Adrenal gland (tissue), 5 donors: Measurements from ENCODE around the gene PHF23.

ENCODE experiments used
- POLR2A ChIP-seq, 2 donors: fragments of 450-650 bp; IDR thresholded peaks; one replicate each; pipeline ENCODE4 v1.6.1; 2017; ENCODE audit warnings: antibody characterized with exemption in 2 of 2, mild to moderate bottlenecking in 2 of 2, moderate library complexity in 1 of 2
- TF ChIP-seq, protein P1 (sequence below), 6 experiments: fragments of 450-650 bp in 4 of 6; fragments of 200-600 bp in 2 of 6; sonication (generic) in 1 of 6; IDR thresholded peaks; 1 replicate in 5 of 6; 2 replicates in 1 of 6; pipeline versions ENCODE4 v1.5.1 to v1.8.0; 2016 to 2021; ENCODE audit warnings: antibody characterized with exemption in 6 of 6, mild to moderate bottlenecking in 2 of 6, moderate library complexity in 1 of 6
- donor health status: DM: no; HTN: no; CAD: no.

- no peak for TF ChIP-seq POLR2A (IDR thresholded peaks at IDR 0.05)
- TF ChIP-seq, protein P1, sequence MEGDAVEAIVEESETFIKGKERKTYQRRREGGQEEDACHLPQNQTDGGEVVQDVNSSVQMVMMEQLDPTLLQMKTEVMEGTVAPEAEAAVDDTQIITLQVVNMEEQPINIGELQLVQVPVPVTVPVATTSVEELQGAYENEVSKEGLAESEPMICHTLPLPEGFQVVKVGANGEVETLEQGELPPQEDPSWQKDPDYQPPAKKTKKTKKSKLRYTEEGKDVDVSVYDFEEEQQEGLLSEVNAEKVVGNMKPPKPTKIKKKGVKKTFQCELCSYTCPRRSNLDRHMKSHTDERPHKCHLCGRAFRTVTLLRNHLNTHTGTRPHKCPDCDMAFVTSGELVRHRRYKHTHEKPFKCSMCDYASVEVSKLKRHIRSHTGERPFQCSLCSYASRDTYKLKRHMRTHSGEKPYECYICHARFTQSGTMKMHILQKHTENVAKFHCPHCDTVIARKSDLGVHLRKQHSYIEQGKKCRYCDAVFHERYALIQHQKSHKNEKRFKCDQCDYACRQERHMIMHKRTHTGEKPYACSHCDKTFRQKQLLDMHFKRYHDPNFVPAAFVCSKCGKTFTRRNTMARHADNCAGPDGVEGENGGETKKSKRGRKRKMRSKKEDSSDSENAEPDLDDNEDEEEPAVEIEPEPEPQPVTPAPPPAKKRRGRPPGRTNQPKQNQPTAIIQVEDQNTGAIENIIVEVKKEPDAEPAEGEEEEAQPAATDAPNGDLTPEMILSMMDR (IDR thresholded peaks at IDR 0.05) = no peak
These were observed 20.3 kb upstream of the PHF23 start for GRCh38 chr17:7259555-7259889.
